Hypothalamus (tissue), 51 donors: Measurements from ENCODE around the gene FBXO28.
A peak's percentile ranks its signal among the peaks of the same experiment; 100 is the strongest.

ENCODE experiments used
- DNase-seq, 51 donors: peaks; one replicate each; lab custom pipeline; 2025; lab: John Stamatoyannopoulos, UW

Gene FBXO28

DNA sequence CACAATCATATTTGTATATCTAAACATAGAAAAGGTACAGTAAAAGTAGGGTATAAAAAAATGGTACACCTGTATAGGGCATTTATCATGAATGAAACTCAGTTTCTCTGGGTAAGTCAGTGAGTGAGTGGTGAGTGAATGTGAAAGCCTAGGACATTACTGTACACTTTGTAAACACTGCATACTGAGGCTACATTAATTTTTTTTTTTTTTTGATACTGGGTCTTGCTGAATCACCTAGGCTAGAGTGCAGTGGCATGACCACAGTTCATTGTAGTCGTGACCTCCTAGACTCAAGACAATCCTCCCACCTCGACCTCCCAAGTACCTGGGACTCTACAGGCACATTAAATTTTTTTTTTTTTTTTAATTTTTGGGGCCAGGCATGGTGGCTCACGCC, 27.8 kb downstream of the FBXO28 start:
- DNase-seq = no peak

DNA sequence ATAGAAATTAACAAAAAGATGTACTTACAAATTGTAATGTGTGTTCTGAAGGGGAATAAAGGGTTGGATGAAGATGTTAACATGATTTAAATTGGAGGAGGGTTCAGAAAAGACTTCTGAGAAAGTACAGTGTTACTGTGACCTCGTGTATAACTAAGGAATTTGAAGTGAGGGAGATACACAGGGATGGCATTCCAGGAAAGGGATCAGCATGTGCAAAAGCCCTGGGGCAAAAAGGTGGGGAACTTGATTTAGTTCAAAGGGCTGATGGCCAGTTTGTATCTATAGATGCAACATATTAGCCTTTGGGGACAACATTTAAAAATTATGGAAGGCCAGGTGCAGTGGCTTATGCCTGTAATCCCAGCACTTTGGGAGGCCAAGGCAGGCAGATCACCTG, 35.8 kb downstream of the FBXO28 start:
- no peak for DNase-seq

DNA sequence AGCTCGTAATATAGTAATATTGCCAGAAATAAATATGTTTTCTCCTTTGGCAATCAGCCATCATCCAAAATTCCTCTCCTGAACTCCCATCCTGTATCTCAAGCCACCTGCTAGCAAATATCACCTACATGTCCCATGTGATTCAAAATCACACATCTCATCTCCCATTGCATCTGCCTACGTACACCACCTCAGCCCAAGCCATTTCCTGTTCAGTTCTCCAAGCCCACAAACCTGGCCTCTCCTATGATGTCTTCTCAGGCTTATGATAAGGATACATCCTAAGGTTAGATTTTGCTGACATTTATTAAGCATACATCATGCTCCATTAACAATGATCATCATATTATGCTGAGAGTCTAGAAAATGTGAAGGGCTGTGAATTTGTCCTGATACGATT, 37.2 kb downstream of the FBXO28 start:
- no peak for DNase-seq

DNA sequence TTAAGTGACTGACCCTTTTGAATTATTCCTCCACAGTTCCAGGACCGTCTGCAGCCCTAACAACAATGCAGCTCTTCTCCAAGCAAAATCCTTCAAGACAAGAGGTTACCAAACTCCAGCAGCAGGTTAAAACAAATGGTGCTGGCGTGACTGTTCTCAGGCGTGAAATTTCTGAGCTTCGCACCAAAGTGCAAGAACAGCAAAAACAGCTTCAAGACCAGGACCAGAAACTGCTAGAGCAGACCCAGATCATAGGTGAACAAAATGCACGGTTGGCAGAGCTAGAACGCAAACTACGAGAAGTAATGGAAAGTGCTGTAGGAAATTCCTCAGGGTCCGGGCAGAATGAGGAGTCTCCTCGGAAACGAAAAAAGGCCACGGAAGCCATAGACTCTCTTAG, 43.4 kb downstream of the FBXO28 start:
- no peak for DNase-seq

DNA sequence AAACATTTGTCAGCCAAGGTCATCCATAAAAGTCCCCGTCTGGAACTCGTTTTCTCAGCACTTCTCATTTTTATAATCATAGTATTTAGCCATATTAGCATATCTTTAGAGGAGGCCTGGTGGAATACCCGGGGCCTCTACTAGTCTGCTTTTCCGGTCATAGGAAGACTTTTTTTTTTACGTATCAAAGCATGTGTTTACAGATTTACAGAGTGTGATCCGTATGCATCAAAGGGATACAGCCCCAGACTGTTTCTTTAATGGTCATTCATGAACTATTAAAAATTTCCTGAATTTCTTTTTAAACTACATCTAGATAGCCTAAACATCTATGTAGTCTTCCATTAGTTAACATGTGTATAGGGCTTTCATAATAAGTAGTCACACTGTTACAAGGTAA, 45.6 kb downstream of the FBXO28 start:
- DNase-seq = no peak

DNA sequence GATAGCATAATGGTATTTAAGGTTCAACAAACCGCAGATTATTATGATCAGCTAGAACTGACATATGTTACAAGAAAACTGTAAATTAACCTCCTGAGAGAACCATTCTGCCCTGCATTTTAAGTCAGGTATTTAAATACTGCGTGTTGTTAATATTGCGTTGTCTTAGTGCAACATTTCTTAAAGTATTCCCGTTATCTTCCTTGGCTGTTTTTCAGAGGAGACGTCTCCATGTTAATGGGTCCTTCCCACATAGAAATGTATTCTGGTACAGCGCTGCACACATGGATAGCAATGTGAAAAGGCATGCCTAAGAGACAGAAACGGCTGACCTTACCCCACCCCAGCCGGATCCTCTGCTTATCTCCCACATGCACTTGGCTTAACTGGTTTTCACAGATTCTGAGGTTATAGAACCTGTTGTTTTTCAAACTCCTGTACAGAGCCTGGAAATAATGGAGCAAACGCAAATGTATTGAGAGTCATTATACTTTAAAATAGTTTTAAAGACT, 46.3 kb downstream of the FBXO28 start:
- no peak for DNase-seq

DNA sequence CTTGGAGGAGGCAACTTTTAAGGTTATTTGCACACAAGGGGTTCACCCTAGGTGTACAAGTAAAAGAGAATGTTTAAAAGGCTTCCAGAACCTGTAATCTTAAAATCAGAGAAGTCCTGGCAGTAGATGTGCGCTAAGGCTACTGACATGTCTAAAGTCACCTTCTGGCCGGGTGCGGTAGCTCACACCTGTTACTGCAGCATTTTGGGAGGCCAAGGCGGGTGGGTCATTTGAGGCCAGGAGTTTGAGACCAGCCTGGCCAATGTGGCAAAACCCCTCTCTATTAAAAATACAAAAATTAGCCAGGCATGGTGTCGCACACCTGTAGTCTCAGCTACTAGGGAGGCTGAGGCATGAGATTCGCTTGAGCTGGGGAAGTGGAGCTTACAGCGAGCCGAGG, 48.9 kb downstream of the FBXO28 start:
- no peak for DNase-seq

DNA sequence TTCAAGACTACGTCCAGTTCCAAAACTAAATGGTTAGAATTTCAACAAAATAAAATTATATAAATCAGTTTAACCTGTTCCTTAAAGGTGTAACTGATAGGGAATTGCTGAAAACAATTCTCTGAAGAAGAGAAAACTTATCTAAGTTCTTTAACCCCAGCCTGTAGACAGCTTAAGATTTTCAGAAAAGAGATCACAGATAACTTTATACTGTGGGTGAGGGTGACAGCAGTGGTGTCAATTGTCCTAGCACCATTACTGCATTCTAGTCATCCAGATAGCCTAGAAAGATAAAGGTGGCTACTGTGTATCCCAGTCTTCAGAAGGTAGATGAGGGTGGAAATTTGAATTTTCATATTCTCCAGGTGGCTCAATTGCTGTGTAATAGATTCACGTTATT, 49.4 kb downstream of the FBXO28 start:
- DNase-seq = no peak

DNA sequence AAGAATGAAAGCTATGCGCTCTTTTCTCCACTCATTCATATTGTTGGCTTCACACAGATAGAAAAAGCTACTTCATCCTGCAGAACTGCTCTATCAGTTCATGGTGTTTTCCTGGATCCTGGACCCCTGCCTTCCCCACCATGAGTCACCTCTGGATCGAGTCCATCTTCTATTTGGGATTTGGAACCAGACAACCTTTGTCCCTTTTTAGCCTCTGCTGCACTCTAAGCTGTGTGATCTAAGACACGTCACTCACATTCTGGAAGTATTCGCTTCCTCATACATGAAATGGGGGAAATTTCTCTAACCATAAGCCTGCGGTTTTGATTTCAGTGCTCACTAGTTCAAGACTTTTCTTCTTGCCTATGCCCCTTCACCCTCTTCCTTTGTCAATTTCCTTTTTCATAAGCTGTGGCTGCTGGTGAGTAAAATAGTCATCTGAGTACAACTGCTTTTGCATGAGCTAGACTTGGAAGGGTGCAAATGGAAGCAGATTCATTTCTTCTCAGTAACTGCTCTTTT, 55.0 kb downstream of the FBXO28 start:
- peak in 5 of 51 donors; percentile 5 to 41 (median 15) for DNase-seq

DNA sequence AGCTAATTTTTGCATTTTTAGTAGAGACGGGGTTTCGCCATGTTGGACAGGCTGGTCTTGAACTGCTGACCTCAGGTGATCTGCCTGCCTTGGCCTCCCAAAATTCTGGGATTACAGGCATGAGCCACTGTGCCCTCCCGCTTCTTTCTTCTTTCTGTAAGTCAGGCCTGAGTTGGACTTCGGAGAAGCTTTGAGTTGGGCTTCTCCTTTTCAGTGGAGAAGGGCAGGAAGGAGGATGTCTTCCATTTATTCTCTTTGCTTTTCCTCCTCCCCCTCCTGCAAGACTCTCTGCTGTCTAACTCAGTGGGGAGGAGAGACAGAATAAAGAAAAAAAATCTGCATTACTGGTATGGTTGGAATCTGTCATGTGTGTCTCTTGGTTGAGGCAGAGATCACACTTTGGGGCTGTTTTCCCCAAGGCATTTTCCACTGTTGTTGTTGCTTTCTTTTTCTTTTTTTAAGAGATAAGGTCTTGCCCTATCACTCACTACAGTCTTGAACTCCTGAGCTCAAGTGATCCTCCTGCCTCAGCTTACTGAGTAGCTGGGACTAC, 55.9 kb downstream of the FBXO28 start:
- DNase-seq = no peak

DNA sequence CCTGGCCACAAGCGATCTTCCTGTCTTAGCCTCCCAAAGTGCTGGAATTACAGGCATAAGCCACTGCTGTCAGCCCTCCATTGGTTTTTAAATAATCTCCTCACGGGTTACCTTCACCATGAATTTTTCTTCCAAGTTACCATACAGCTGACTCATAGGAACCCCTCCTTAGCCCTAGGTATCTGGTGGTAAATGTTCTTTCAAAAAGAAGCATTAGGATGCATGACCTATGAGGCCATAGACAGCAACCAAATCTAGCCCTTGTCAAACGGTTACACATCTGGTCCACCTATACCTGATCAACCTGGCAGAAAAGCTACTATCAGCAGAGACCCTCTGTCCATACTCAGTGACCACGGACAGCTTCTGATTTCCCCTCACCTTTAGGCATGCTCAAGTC, 56.4 kb downstream of the FBXO28 start:
- no peak for DNase-seq

DNA sequence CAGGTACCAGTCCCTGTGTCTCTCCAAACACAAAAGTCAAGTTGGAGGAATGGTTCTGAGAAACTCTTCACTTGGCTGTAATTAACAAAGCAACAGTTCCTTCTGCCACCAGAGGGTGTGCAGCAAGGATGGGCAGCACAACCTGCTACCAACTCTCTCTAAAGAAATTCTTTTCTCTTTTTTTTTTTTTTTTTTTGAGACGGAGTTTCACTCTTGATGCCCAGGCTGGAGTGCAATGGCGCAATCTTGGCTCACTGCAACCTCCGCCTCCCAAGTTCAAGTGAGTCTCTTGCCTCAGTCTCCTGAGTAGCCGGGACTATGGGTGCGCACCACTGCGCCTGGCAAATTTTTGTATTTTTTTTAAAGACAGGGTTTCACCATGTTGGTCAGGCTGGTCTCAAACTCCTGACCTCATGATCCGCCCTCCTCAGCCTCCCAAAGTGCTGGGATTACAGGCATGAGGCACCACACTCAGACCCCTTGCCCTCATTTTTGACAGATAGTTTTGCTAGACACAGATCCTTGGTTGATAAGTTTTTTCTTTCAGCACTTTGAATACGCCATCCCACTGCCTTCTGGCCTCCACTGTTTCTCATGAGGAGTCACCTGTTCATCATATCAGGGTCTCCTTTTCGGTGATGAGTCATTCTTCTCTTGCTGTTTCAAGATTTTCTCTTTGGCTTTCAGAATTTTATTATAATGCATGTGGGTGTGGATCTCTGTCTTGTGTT, 57.0 kb downstream of the FBXO28 start:
- peak in 1 of 51 donors; percentile 7 for DNase-seq

DNA sequence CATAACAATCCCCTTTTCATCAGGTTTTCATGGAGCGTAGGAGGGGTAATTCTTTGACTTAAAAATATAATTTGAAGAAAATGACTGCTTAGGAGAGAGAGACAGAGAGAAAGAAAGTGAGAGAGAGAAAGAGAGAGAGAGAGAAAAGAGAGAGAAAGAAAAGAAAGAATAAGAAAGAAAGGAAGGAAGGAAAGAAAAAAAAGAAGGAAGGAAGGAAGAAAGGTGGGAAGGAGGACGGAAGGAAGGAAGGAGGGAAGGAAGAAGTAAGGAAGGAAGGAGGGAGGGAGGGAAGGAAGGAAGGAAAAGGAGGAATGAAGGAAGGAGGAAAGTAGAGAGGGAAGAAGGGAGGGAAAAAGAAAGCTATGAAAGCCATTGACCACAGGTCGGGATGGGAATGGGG, 58.3 kb downstream of the FBXO28 start:
- DNase-seq = no peak

DNA sequence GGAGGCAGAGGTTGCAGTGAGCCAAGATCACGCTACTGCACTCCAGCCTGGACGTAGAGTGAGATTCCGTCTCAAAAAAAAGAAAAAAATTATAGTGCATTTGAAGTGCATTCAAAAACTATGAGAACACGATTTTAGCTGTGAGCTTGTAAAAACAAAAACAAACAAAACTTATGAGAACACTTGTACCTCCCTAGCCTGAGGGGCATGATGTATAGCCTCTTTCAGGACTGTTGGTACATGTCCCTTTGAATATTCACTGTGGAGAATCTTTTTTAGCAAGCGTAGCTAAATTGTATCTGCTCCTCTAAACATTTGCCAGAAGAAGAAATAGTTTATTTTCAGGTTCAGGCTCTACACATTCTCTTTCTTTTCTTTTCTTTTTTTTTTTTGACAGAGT, 59.6 kb downstream of the FBXO28 start:
- no peak for DNase-seq

DNA sequence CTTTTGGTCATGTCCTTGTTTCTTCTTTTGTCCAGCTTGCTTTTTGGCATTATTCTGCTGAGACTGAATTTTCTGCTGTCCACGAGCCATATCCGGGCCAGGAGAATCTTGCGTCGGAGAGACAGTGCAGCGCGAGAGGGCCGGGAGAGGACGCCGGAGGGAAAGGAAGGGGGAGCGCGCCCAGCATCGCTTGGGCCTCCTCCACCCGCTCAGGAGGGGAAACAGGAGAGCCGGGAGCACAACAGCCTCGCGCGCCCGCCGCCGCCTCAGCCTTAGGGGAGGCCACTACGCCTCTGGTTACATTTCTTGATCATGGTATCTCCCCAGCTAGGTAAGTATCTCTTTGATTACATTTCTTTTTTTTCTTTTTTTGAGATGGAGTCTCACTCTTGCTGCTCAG, 61.7 kb downstream of the FBXO28 start:
- peak in 26 of 51 donors; percentile 1 to 41 (median 16) for DNase-seq

DNA sequence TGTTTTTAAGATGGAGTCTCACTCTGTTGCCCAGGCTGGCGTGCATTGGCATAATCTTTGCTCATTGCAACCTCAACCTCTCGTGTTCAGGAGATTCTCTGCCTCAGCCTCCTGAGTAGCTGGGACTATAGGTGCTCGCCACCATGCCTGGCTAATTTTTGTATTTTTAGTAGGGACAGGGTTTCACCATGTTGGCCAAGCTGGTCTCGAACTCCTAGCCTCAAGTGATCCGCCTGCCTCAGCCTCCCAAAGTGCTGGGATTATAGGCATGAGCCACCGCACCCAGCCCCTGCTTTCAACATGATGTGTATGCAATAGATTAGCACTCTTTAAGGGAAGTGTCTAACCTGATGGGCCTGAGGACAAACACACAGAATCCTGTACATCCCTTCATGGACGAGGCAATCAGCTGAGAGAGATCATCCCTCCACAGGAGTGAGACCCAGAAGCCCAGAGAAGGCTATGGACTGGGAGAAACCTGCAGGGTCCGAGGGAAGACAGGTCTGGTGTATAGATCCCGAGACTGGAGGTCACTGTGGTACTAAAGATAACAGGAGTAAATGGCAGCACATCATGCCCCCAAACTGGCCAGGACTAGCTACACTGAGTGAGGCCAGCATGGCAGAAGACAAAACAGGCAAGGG, 63.6 kb downstream of the FBXO28 start:
- no peak for DNase-seq

DNA sequence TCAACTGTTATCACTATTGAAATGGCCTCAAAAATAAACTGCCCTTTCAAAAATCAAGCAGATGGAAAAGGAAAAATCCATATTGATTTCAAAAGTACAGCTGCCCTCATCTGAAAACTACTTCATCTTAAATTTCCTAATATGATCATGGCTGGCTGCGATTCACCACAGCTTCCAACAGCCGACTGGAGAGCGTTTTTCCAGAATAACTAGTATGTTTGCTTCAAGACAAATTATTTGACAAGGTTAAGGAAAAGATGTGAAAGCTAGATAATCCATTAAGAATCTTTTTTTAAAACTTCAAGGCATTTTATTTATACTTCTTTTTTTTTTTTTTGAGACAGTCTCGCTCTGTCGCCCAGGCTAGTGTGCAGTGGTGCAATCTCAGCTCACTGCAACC, 65.0 kb downstream of the FBXO28 start:
- no peak for DNase-seq

DNA sequence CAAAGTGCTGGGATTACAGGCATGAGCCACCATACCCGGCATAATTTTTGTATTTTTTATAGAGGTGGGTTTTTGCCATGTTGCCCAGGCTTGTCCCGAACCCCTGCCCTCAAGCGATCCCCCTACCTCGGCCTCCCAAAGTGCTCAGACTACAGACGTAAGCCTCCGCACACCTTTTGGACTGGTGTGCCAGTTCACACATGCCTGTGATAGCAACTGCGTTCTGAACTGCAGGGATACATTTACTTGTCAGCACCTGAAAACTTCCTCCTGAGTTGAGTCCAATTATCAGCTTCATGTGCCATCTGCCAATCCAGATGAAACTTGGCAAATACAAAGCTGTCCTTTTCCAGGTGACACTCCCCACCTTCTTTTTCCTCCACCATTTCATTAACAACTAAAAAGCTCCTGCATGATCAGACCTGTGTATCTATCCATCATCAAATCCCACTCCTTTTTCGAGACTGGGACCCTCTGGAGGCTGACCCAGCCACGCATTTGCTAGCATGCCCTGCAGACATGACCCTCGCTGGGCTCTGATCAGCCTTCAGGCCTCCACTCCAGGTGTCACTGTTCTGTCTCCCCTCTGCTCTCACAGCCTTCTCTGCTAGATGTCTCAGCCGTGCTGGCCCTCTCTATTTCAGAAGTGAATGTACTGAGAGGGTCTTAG, 67.0 kb downstream of the FBXO28 start:
- no peak for DNase-seq

DNA sequence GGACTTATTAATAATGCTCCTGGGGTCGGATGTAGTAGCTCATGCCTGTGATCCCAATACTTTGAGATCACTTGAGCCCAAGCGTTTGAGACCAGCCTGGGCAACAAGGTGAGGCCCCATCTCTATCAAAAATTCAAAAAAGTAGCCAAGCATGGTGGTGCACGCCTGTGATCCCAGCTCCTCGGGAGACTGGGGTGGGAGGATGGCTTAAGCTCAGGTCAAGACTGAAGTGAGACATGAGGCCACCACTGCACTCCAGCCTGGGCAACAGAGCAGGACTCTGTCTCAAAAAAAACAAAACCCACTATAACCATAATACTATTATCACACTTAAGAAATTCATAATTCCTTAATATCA, 67.5 kb downstream of the FBXO28 start:
- no peak for DNase-seq

DNA sequence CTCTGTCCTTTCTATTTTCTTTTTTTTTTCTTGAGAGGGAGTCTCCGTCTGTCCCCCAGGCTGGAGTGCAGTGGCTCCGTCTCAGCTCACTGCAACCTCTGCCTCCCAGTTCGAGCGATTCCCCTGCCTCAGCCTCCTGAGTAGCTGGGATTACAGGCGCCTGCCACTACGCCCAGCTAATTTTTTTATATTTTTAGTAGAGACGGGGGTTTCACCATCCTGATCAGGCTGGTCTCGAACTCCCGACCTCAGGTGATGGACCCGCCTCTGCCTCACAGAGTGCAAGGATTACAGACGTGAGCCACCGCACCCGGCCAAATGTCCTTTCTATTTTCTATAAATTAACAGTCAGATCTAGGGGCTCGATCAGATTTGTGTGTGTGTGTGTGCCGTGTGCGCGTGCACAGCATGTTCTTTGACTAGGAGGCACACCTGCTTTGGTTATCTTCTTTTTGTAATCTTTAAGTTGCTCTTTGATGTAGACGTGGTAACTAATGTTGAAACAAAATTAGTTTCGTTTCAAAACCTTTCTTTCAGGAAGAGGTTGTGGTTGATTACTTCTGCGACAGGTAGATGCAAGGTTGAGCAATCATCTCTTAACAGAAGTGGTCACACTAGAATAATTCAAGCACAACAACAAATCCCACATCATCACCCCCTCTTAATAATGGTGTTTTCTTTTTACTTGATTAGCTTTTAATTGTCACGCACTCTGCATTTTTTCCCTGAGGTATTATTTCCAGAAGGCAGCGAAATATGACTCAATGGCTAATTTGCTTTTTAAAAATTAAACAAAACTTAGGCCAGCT, 68.3 kb downstream of the FBXO28 start:
- DNase-seq = no peak
